Memory B cell (primary cell): ENCODE measurements around the gene FOXR1.

ENCODE experiments used
- ATAC-seq: fragments of 150-1000 bp; cut with Tn5 transposase; 2 replicates; pipeline ENCODE4 v1.10.0; 2021; ENCODE audit warnings: low read depth, mild to moderate bottlenecking, moderate library complexity
- DNase-seq, 2 donors: peaks; one replicate each; pipeline ENCODE4 v3.0.0; 2022; ENCODE audit warnings: low spot score in 2 of 2
- H3K27ac Mint-ChIP-seq: one replicate; pipeline ENCODE4 v1.8.0; 2022; ENCODE audit warnings: mild to moderate bottlenecking, moderate library complexity, mixed read lengths
- H3K27me3 Mint-ChIP-seq: one replicate; pipeline ENCODE4 v1.8.0; 2022; ENCODE audit warnings: mixed read lengths
- H3K36me3 Mint-ChIP-seq: one replicate; pipeline ENCODE4 v1.8.0; 2022; ENCODE audit warnings: mild to moderate bottlenecking, mixed read lengths
- H3K4me1 Mint-ChIP-seq: one replicate; pipeline ENCODE4 v1.8.0; 2022; ENCODE audit warnings: mixed read lengths
- H3K4me3 Mint-ChIP-seq: one replicate; pipeline ENCODE4 v1.8.0; 2022; ENCODE audit warnings: mild to moderate bottlenecking, moderate library complexity, mixed read lengths
- H3K9me3 Mint-ChIP-seq: one replicate; pipeline ENCODE4 v1.8.0; 2022; ENCODE audit warnings: mixed read lengths

FOXR1 gene

DNA sequence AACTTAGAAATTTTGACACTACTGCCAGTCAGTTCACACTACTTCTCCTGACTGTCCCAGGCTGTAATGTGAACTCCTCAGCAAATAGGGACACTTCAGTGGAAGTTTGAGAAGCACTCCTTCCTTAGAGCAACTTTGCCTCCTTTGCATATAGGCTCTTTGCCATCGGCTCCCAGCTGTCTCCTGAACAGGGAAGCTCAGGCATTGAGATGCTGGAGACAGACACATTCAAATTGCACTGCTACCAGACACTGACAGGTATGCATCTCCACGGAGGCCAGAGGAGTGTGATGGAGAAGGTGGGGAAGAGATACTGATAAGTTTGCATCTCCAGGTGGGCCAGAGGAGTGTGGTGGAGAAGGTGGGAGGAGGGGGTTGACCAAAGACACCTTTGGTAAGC is 48.4 kb downstream of the FOXR1 start:
- Mint-ChIP-seq H3K27ac (peak overlapping the region; percentile 100), H3K36me3 (peaks cover 25% of the 10 kb centered on the region), H3K4me1 (peaks cover 13% of the 10 kb centered on the region), H3K4me3 (peak overlapping the region; percentile 99), H3K9me3 (no peaks in the 10 kb centered on the region), H3K27me3 (no peaks in the 10 kb centered on the region)
- no peak for ATAC-seq
- no peak for DNase-seq

GRCh38 chr11:119021631-119022030 is 50.1 kb downstream of the FOXR1 start:
- Mint-ChIP-seq H3K9me3 (no peaks in the 10 kb centered on the region), H3K4me1 (peaks cover 7% of the 10 kb centered on the region), H3K36me3 (peaks cover 23% of the 10 kb centered on the region), H3K27me3 (no peaks in the 10 kb centered on the region), H3K4me3 (no peak overlapping the region), H3K27ac (no peak overlapping the region)
- DNase-seq, result no peak
- no peak for ATAC-seq

DNA sequence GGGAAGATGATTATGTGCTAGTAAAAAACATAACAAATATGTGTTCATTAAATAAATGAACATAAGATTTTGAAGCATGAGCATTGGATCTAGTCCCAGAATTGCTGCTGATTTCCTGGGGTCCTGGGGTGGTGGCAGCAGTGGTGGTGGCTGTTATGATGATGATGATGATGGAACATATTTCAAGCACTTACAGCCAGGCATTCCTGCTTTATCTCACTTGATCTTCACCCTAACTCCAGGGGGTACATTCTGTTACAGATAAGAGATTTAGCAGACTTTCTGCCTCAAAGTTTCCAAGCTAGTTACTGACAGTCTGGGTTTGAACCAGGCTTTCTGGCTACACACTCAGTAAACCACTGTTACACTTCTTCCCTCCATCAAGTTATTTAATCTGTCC is 52.2 kb downstream of the FOXR1 start:
- H3K4me3 Mint-ChIP-seq, result no peak overlapping the region
- no peaks in the 10 kb centered on the region for H3K9me3 Mint-ChIP-seq
- peaks cover 10% of the 10 kb centered on the region for H3K4me1 Mint-ChIP-seq
- ATAC-seq, result no peak
- H3K27ac Mint-ChIP-seq, result peak overlapping the region; percentile 3
- no peaks in the 10 kb centered on the region for H3K27me3 Mint-ChIP-seq
- H3K36me3 Mint-ChIP-seq, result peaks cover 22% of the 10 kb centered on the region
- no peak for DNase-seq

GRCh38 chr11:119024430-119025098 is 53.0 kb downstream of the FOXR1 start:
- Mint-ChIP-seq H3K4me1 (peaks cover 19% of the 10 kb centered on the region), H3K4me3 (no peak overlapping the region), H3K27ac (peak overlapping the region; percentile 60), H3K9me3 (no peaks in the 10 kb centered on the region), H3K27me3 (no peaks in the 10 kb centered on the region), H3K36me3 (peaks cover 25% of the 10 kb centered on the region)
- DNase-seq (no peak), ATAC-seq (no peak)

DNA sequence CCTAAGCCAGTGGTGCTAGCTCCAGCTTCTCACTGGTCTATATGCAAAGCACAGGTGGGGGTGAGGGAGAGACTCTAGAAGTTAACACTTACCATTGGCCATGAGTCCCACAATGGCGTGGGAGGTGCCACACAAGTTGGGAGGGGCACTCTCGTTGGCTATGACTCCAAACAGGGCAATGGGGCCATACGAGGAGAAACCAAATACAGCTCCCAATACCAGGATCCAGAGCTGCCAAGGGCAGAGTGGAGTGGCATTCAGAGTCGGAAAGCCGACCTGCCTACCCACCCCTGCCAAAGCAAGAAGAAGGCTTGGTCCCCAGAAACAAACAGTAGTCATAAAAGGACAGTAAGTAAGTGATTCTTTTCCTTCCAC is 53.5 kb downstream of the FOXR1 start:
- Mint-ChIP-seq H3K4me1 (peaks cover 21% of the 10 kb centered on the region), H3K27ac (peak overlapping the region; percentile 60), H3K36me3 (peaks cover 24% of the 10 kb centered on the region), H3K4me3 (no peak overlapping the region), H3K9me3 (no peaks in the 10 kb centered on the region), H3K27me3 (no peaks in the 10 kb centered on the region)
- DNase-seq (no peak), ATAC-seq (no peak)

DNA sequence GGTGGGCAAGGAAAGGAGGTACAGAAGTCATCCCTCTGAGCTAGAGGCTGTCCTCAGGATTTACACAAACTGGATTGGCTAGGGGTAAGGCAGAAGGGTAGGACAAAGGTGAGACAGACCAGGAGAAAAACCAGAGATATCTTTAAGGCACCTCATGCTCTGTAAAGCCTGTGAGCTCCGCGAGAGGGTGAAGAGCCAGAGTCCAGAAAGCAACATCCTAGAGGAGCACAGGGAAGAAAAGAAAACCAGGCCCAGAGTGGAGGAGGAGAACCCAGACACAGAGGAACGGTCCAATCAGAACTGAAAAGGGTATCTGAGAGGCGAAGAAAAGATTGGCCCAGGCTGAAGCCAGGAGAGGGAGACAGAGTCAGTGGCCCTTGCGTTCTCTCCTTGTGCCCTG is 54.0 kb downstream of the FOXR1 start:
- DNase-seq (no peak), ATAC-seq (no peak)
- H3K9me3 Mint-ChIP-seq, result no peaks in the 10 kb centered on the region
- H3K4me3 Mint-ChIP-seq, result no peak overlapping the region
- peaks cover 20% of the 10 kb centered on the region for H3K4me1 Mint-ChIP-seq
- H3K36me3 Mint-ChIP-seq, result peaks cover 23% of the 10 kb centered on the region
- H3K27ac Mint-ChIP-seq, result peak overlapping the region; percentile 60
- no peaks in the 10 kb centered on the region for H3K27me3 Mint-ChIP-seq

DNA sequence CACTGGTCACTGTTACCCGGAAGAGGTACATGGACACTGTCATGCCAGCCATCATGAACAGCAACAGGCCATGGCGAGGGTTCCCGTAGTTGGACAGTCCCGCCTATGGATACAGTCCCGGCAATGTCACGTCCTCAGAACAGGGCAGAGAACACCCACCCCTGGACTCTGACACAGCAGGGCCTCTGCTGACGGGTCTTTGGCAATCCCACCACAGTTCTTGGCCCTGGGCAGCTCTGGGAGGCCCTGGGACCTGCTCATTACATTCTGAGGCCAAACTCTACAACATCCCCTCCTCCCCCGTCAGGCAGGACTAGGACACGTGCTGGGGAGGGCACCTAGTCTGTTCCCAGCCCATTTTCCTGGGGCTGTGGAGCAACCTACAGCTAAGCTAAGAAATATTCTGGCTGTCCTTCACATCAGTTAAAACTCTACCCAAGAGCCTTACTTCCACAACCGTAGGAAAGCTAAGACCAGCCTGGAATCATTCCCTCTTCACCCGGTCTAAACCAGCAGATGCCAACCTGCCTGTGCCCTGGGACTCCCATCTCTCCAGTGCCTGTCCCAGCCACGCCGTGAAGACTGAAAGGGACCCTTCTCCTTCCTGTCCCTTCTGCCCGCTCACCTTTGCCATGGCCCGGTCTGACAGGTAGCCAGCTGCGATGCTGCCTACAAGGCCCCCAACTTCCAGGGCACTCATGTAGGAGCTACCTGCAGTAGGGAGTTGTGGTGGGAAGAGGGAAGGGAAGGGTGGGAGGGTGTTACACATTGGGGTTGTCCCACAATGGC is 54.6 kb downstream of the FOXR1 start:
- no peaks in the 10 kb centered on the region for H3K9me3 Mint-ChIP-seq
- H3K27me3 Mint-ChIP-seq, result no peaks in the 10 kb centered on the region
- DNase-seq (no peak), ATAC-seq (no peak)
- peaks cover 23% of the 10 kb centered on the region for H3K36me3 Mint-ChIP-seq
- peak overlapping the region; percentile 60 for H3K27ac Mint-ChIP-seq
- no peak overlapping the region for H3K4me3 Mint-ChIP-seq
- H3K4me1 Mint-ChIP-seq, result peaks cover 20% of the 10 kb centered on the region

DNA sequence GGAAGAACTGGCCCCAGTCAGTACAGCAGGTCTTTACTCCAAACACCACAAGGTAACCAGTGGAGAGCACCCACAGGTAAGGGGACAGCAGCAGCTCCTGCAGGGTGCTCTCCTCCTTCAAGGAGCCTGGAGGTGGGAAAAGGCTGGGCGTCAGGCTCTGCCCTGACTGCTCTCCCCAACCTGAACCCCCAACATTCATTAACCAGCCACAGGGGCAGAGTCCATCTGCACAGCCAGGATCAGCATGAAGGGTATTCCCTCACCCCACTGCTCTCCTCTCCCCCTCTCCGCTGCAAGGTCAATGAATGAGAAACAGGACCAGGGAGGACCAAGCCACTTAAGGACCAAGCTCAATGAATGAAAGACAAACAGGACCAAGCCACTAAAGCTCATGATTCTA is 55.4 kb downstream of the FOXR1 start:
- ATAC-seq (no peak), DNase-seq (no peak)
- Mint-ChIP-seq H3K4me1 (peaks cover 20% of the 10 kb centered on the region), H3K4me3 (no peak overlapping the region), H3K27me3 (no peaks in the 10 kb centered on the region), H3K36me3 (peaks cover 21% of the 10 kb centered on the region), H3K9me3 (no peaks in the 10 kb centered on the region), H3K27ac (no peak overlapping the region)

GRCh38 chr11:119027561-119028345 is 56.2 kb downstream of the FOXR1 start:
- ATAC-seq (no peak), DNase-seq (no peak)
- Mint-ChIP-seq H3K36me3 (peaks cover 21% of the 10 kb centered on the region), H3K27me3 (no peaks in the 10 kb centered on the region), H3K4me1 (peaks cover 20% of the 10 kb centered on the region), H3K27ac (no peak overlapping the region), H3K4me3 (no peak overlapping the region), H3K9me3 (no peaks in the 10 kb centered on the region)

DNA sequence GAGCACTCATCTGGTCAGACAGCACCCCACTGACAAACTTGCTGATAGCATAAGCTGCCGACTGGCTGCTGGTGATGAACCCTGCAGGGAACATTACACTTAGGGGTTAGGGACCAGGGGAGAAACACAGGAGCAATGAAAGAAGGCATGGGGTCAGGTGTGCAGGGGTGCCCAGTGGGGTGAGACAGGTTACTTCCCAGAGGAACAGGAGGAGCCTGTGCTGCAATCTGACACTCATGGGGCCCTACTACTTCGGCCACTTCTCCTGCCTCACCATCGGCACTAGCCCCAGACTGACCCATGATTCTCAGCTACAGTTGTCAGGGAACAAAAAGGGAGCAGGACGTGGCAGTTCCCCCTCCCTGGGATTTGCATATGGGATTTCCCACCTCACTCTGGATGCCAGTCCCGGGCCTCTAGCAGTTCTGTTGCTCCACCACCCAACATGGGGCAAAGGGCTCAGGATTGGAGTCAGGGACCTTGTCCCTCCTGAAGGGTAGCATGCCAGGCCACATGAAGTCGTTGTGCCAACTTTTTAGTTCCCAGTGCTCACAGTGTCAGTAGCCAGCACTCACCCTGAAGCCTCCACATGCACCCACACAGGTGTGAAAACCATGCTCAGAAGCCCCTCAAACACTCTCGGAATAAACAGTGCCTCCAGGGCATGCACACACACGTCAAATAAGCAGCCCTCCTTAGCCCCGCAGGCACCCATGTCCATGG is 56.9 kb downstream of the FOXR1 start:
- Mint-ChIP-seq H3K27ac (peak overlapping the region; percentile 45), H3K4me3 (no peak overlapping the region), H3K9me3 (no peaks in the 10 kb centered on the region), H3K27me3 (no peaks in the 10 kb centered on the region), H3K4me1 (peaks cover 18% of the 10 kb centered on the region), H3K36me3 (peaks cover 17% of the 10 kb centered on the region)
- DNase-seq (no peak), ATAC-seq (no peak)

GRCh38 chr11:119029069-119029339 is 57.4 kb downstream of the FOXR1 start:
- ATAC-seq (no peak), DNase-seq (no peak)
- no peak overlapping the region for H3K27ac Mint-ChIP-seq
- no peaks in the 10 kb centered on the region for H3K27me3 Mint-ChIP-seq
- H3K9me3 Mint-ChIP-seq, result no peaks in the 10 kb centered on the region
- peaks cover 17% of the 10 kb centered on the region for H3K4me1 Mint-ChIP-seq
- peaks cover 16% of the 10 kb centered on the region for H3K36me3 Mint-ChIP-seq
- peak overlapping the region; percentile 49 for H3K4me3 Mint-ChIP-seq

GRCh38 chr11:119029340-119030028 is 57.9 kb downstream of the FOXR1 start:
- no peaks in the 10 kb centered on the region for H3K9me3 Mint-ChIP-seq
- DNase-seq (no peak), ATAC-seq (no peak)
- H3K4me1 Mint-ChIP-seq, result peaks cover 17% of the 10 kb centered on the region
- peak overlapping the region; percentile 85 for H3K4me3 Mint-ChIP-seq
- peak overlapping the region; percentile 14 for H3K27ac Mint-ChIP-seq
- no peaks in the 10 kb centered on the region for H3K27me3 Mint-ChIP-seq
- H3K36me3 Mint-ChIP-seq, result peaks cover 14% of the 10 kb centered on the region

DNA sequence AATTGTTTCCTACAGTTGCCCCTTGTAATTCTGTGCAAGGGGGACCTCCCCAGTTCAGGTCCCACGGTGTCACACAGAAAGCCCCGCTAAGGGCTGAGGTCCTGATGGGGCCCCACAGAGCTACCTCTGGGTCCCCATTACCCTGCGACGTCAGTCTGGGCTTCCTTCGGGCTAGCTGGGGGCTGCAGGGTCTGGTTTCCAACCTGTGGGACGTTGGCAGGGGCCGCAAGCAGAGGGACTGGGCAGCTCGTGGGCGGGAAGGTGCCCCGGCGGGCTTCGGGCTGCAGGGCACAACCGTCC is 58.4 kb downstream of the FOXR1 start:
- no peaks in the 10 kb centered on the region for H3K9me3 Mint-ChIP-seq
- no peaks in the 10 kb centered on the region for H3K27me3 Mint-ChIP-seq
- H3K36me3 Mint-ChIP-seq, result peaks cover 11% of the 10 kb centered on the region
- peak overlapping the region; percentile 85 for H3K4me3 Mint-ChIP-seq
- peak overlapping the region; percentile 14 for H3K27ac Mint-ChIP-seq
- H3K4me1 Mint-ChIP-seq, result peaks cover 17% of the 10 kb centered on the region
- ATAC-seq (no peak), DNase-seq (no peak)
